Astrocyte (in vitro differentiated cells and primary cell): ENCODE data around the gene DPF3. TPM values are rescaled to one million over a fixed set of nuclear protein-coding genes. Genes with fewer than 3 reads are reported as not detected.

ENCODE experiments used
- DNase-seq: peaks from one replicate; pipeline ENCODE4 v3.0.0-alpha.2; 2010; ENCODE audit warnings: low read depth
- FAIRE-seq: peaks from 2 replicates; lab custom pipeline; 2011; peaks lifted over from hg19 to GRCh38; lab: Jason Lieb, UNC
- H2AFZ ChIP-seq: 2 replicates; pipeline ENCODE4 v1.6.0; 2012; ENCODE audit warnings: low read depth, low read length, inconsistent platforms
- H3K27ac ChIP-seq: 2 replicates; pipeline ENCODE4 v1.5.1; 2011; ENCODE audit warnings: low read depth, low read length, inconsistent platforms
- H3K27me3 ChIP-seq: 2 replicates; pipeline ENCODE4 v1.6.0; 2011; ENCODE audit warnings: low read length, inconsistent platforms; ENCODE audit not compliant: insufficient read depth
- H3K36me3 ChIP-seq: 2 replicates; pipeline ENCODE4 v1.5.1; 2011; ENCODE audit warnings: low read length, inconsistent platforms; ENCODE audit not compliant: insufficient read depth
- H3K4me1 ChIP-seq: 2 replicates; pipeline ENCODE4 v1.5.1; 2011; ENCODE audit warnings: low read length, inconsistent platforms; ENCODE audit not compliant: insufficient read depth
- H3K4me2 ChIP-seq: 2 replicates; pipeline ENCODE4 v1.6.0; 2012; ENCODE audit warnings: low read length, inconsistent platforms
- H3K4me3 ChIP-seq: 2 replicates; pipeline ENCODE4 v1.5.1; 2011; ENCODE audit warnings: low read depth, mild to moderate bottlenecking, low read length, inconsistent platforms; ENCODE audit not compliant: insufficient read depth
- H3K79me2 ChIP-seq: 2 replicates; pipeline ENCODE4 v1.6.0; 2012; ENCODE audit warnings: mild to moderate bottlenecking, low read length, inconsistent platforms; ENCODE audit not compliant: insufficient read depth
- H3K9ac ChIP-seq: 2 replicates; pipeline ENCODE4 v1.6.0; 2012; ENCODE audit warnings: mild to moderate bottlenecking, low read length, inconsistent platforms
- H3K9me3 ChIP-seq: 2 replicates; pipeline ENCODE4 v1.5.1; 2012; ENCODE audit warnings: low read depth, mild to moderate bottlenecking, low read length, inconsistent platforms; ENCODE audit not compliant: insufficient read depth
- H4K20me1 ChIP-seq: 2 replicates; pipeline ENCODE4 v1.6.0; 2012; ENCODE audit warnings: low read length, inconsistent platforms; ENCODE audit not compliant: insufficient read depth
- H3K27ac Mint-ChIP-seq: one replicate; pipeline ENCODE4 v1.8.0; 2021; ENCODE audit warnings: mild to moderate bottlenecking, mixed read lengths; ENCODE audit not compliant: unreplicated experiment
- H3K27me3 Mint-ChIP-seq: one replicate; pipeline ENCODE4 v1.8.0; 2021; ENCODE audit warnings: low read depth, mixed read lengths; ENCODE audit not compliant: unreplicated experiment
- H3K36me3 Mint-ChIP-seq: one replicate; pipeline ENCODE4 v1.8.0; 2021; ENCODE audit warnings: low read depth, mixed read lengths; ENCODE audit not compliant: unreplicated experiment
- H3K4me1 Mint-ChIP-seq: one replicate; pipeline ENCODE4 v1.8.0; 2021; ENCODE audit warnings: low read depth, mixed read lengths; ENCODE audit not compliant: unreplicated experiment
- H3K4me3 Mint-ChIP-seq: one replicate; pipeline ENCODE4 v1.8.0; 2021; ENCODE audit warnings: mild to moderate bottlenecking, moderate library complexity, mixed read lengths; ENCODE audit not compliant: unreplicated experiment
- H3K9me3 Mint-ChIP-seq: one replicate; pipeline ENCODE4 v1.8.0; 2021; ENCODE audit warnings: mild to moderate bottlenecking, mixed read lengths; ENCODE audit not compliant: unreplicated experiment
- EZH2 ChIP-seq: IDR thresholded peaks from 2 replicates; pipeline ENCODE4 v1.6.1; 2012; ENCODE audit warnings: mild to moderate bottlenecking, low read length, inconsistent platforms; ENCODE audit not compliant: insufficient read depth
- total RNA-seq: library from RNA; stranded (reverse); gene quantifications from 2 replicates; pipeline ENCODE4 v1.2.1, GENCODE V29; 2021
- TF ChIP-seq, protein P1 (sequence below): IDR thresholded peaks from 2 replicates; pipeline ENCODE4 v1.5.1; 2011; ENCODE audit warnings: low read depth, mild to moderate bottlenecking, inconsistent platforms, low read length, moderate library complexity; ENCODE audit not compliant: insufficient read depth

The DPF3 gene
- total RNA-seq, 1 donor from 2014 or later: 2.4 TPM

DNA sequence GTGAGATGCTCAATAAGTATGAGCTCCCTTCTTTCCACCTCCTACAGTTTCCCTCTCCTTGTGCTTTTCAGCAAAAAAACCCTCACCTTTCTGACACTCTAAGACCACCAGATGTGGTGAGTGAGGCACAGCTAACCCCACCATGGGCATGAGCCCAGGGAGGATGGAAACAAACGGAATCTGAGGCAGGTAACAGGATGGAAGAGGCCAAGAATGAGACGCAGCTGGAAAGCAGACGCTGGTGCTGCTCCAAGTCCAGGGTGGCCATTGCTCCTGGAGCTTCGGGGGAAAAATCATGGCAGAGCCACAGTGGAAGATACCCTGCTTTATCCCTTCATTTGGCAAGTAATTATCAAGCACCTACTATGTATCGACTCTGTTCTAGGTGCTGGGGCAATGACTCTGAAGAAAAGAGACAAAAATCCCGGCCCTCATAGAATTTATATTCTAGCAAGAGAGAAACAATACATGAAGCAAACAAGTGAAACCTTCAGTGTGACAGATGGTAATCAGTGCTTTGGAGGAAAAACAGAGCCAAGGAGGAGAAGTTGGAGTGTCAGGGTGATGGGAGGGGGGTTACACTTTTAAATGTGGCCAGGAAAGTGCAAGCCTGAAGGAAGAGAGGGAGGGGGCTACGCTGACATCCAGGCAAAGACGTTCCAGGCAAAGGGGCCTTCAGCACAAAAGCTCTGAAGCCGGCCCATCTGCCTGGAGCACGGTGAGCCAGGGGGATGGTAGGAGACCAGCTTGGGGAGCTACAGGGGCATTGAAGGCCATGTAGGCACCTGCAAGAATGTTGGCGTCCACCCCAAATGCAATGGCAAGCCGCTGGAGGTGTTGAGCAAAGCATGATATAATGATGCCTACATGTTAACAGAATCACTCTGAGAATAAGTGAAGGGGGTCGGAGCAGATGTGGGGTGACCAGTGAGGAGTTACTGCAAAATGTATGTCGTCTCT lies 154.2 kb downstream of the DPF3 start:
- Histone ChIP-seq H3K9me3 (no peaks in the 10 kb centered on the region), H3K36me3 (no peaks in the 10 kb centered on the region), H4K20me1 (no peaks in the 10 kb centered on the region), H3K27ac (no peak overlapping the region), H3K27me3 (no peaks in the 10 kb centered on the region), H3K4me2 (no peak overlapping the region), H3K9ac (no peak overlapping the region), H3K4me1 (peaks cover 23% of the 10 kb centered on the region), H3K4me3 (no peak overlapping the region), H2AFZ (no peak overlapping the region), H3K79me2 (no peaks in the 10 kb centered on the region)
- no peaks in the 10 kb centered on the region for H3K9me3 Mint-ChIP-seq
- DNase-seq: no peak
- peaks cover 4% of the 10 kb centered on the region for H3K36me3 Mint-ChIP-seq
- FAIRE-seq: no peak
- peaks cover 3% of the 10 kb centered on the region for H3K27me3 Mint-ChIP-seq
- H3K4me1 Mint-ChIP-seq: no peaks in the 10 kb centered on the region
- H3K4me3 Mint-ChIP-seq: no peak overlapping the region
- no peak overlapping the region for H3K27ac Mint-ChIP-seq
- no peak for TF ChIP-seq EZH2
- TF ChIP-seq, protein P1, sequence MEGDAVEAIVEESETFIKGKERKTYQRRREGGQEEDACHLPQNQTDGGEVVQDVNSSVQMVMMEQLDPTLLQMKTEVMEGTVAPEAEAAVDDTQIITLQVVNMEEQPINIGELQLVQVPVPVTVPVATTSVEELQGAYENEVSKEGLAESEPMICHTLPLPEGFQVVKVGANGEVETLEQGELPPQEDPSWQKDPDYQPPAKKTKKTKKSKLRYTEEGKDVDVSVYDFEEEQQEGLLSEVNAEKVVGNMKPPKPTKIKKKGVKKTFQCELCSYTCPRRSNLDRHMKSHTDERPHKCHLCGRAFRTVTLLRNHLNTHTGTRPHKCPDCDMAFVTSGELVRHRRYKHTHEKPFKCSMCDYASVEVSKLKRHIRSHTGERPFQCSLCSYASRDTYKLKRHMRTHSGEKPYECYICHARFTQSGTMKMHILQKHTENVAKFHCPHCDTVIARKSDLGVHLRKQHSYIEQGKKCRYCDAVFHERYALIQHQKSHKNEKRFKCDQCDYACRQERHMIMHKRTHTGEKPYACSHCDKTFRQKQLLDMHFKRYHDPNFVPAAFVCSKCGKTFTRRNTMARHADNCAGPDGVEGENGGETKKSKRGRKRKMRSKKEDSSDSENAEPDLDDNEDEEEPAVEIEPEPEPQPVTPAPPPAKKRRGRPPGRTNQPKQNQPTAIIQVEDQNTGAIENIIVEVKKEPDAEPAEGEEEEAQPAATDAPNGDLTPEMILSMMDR: no peak

DNA sequence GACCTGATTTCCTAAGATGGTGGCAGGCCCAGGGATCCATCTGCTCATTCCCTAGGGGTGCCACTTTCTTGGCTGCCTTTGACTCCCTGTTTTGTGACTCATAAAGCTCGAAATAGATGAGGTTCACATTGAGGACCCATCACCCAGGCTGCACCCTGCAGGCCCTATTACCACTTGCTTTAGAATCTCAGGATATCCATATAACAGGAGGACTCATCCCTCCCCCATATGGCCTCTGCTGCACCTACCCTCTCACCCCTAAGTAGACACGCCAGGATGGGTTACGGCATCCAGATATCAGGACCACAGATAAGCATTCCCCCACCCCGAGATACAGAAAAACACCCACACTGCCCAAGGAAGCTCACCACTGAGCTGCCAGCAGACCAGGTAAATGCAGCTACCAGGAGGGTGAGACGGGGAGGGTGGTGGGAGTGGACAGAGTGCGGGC lies 155.7 kb downstream of the DPF3 start:
- Histone ChIP-seq H2AFZ (no peak overlapping the region), H4K20me1 (no peaks in the 10 kb centered on the region), H3K36me3 (no peaks in the 10 kb centered on the region), H3K4me1 (peaks cover 19% of the 10 kb centered on the region), H3K9me3 (no peaks in the 10 kb centered on the region), H3K27ac (no peak overlapping the region), H3K79me2 (peaks cover 3% of the 10 kb centered on the region), H3K27me3 (no peaks in the 10 kb centered on the region), H3K4me3 (no peak overlapping the region), H3K9ac (peak overlapping the region; percentile 25), H3K4me2 (peak overlapping the region; percentile 4)
- no peaks in the 10 kb centered on the region for H3K4me1 Mint-ChIP-seq
- peaks cover 3% of the 10 kb centered on the region for H3K27me3 Mint-ChIP-seq
- no peak for TF ChIP-seq EZH2
- TF ChIP-seq, protein P1: no peak
- no peak for FAIRE-seq
- no peak overlapping the region for H3K27ac Mint-ChIP-seq
- no peak overlapping the region for H3K4me3 Mint-ChIP-seq
- H3K9me3 Mint-ChIP-seq: no peaks in the 10 kb centered on the region
- peaks cover 4% of the 10 kb centered on the region for H3K36me3 Mint-ChIP-seq
- no peak for DNase-seq

DNA sequence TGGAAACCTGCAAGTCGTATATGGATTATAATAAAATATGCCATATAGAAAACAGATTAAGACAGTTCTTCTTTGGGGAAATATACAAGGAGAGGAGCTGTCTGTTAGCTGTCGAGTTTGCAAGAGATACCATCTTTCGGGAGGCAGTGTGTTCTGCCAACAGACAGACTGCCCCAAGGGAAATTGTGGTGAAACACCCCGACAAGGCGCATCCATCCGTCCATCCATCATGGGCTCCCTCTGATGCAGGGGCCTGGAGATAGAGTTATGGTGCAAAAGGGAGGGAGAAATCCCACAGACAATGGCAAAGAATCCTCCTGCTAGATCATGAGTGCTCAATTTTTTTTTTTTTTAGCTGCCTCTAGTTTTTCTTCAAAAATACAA lies 156.3 kb downstream of the DPF3 start:
- Histone ChIP-seq H3K9ac (no peak overlapping the region), H3K36me3 (no peaks in the 10 kb centered on the region), H3K79me2 (peaks cover 3% of the 10 kb centered on the region), H3K27me3 (no peaks in the 10 kb centered on the region), H4K20me1 (no peaks in the 10 kb centered on the region), H3K9me3 (no peaks in the 10 kb centered on the region), H3K4me3 (no peak overlapping the region), H3K27ac (no peak overlapping the region), H3K4me2 (no peak overlapping the region), H3K4me1 (peaks cover 19% of the 10 kb centered on the region), H2AFZ (no peak overlapping the region)
- no peak for DNase-seq
- no peaks in the 10 kb centered on the region for H3K9me3 Mint-ChIP-seq
- FAIRE-seq: no peak
- no peak overlapping the region for H3K4me3 Mint-ChIP-seq
- peaks cover 4% of the 10 kb centered on the region for H3K36me3 Mint-ChIP-seq
- no peak overlapping the region for H3K27ac Mint-ChIP-seq
- no peaks in the 10 kb centered on the region for H3K4me1 Mint-ChIP-seq
- peaks cover 6% of the 10 kb centered on the region for H3K27me3 Mint-ChIP-seq
- TF ChIP-seq, protein P1: no peak
- TF ChIP-seq EZH2: no peak
